Right lobe of liver (tissue), 6 donors: ENCODE data around the gene BICC1. TPM values are rescaled to one million over a fixed set of nuclear protein-coding genes. Genes with fewer than 3 reads are reported as not detected.

Source experiments
- ATAC-seq, 4 donors: fragments of 200-7000 bp; cut with Tn5 transposase; one replicate each; pipeline ENCODE4 v1.9.1; 2020; ENCODE audit warnings: mild to moderate bottlenecking in 4 of 4, moderate library complexity in 4 of 4
- DNase-seq, 3 donors: peaks; one replicate each; pipeline ENCODE4 v3.0.0-alpha.2; 2020
- H3K27ac ChIP-seq, 3 donors: fragments of 200-600 bp; one replicate each; pipeline ENCODE4 v1.8.0; 2022
- H3K27me3 ChIP-seq, 2 donors: fragments of 200-600 bp; one replicate each; pipeline ENCODE4 v1.8.0; 2022
- H3K36me3 ChIP-seq, 4 donors: fragments of 200-600 bp; sonication (generic) in 1 of 4; one replicate each; pipeline versions ENCODE4 v1.5.1 to v1.8.0; 2017 to 2022; ENCODE audit warnings: control low read depth in 1 of 4
- H3K4me1 ChIP-seq, 4 donors: fragments of 200-600 bp; sonication (generic) in 1 of 4; one replicate each; pipeline versions ENCODE4 v1.5.1 to v1.8.0; 2017 to 2022; ENCODE audit warnings: control low read depth in 1 of 4
- H3K4me3 ChIP-seq, 3 donors: fragments of 200-600 bp; one replicate each; pipeline ENCODE4 v1.8.0; 2022
- H3K9me3 ChIP-seq, 4 donors: fragments of 200-600 bp; sonication (generic) in 1 of 4; one replicate each; pipeline versions ENCODE4 v1.5.1 to v1.8.0; 2017 to 2022; ENCODE audit warnings: control low read depth in 1 of 4
- POLR2A ChIP-seq: fragments of 450-650 bp; IDR thresholded peaks from one replicate; pipeline ENCODE4 v1.6.1; 2017; ENCODE audit warnings: antibody characterized with exemption, mild to moderate bottlenecking
- WGBS: methylation state at CpG from one replicate; pipeline ENCODE4 v1.1.6; 2018; ENCODE audit warnings: low coverage, low lambda C conversion rate; ENCODE audit not compliant: insufficient coverage; ENCODE audit errors: missing lambda C conversion rate; 5-methylcytosine and 5-hydroxymethylcytosine counted together
- intact Hi-C, 2 donors: fragments of 100-400 bp; cut with DNase I; formaldehyde crosslinking; loops; one replicate each; pipeline versions ENCODE4 v1.11.2 to v1.14.1; 2022
- total RNA-seq, 6 experiments: library from RNA; depleted of rRNA in 2 of 6; stranded (reverse); fragments of >200 nt in 2 of 6; fragmentation: NEBNext Ultra II Directional in 3 of 6; extraction: Animal tissue kit (Norgen Biotek cat#: 25700) in 3 of 6; gene quantifications; one replicate each; pipeline versions ENCODE4 v1.1.0 to v1.2.4, GENCODE V29; 2016 to 2023
- TF ChIP-seq, protein P1 (sequence below), 4 donors: fragments of 200-600 bp in 3 of 4; fragments of 450-650 bp in 1 of 4; IDR thresholded peaks; one replicate each; pipeline versions ENCODE4 v1.5.1 to v1.8.0; 2016 to 2022; ENCODE audit warnings: antibody characterized with exemption in 4 of 4, mild to moderate bottlenecking in 2 of 4
- donor health status: DM: no; HTN: yes; CAD: no.
- donor health status: DM: no; HTN: no; CAD: no.
- donor health status: DM: no; HTN: no; CAD: no.
- donor health status: DM: no; HTN: yes; CAD: no.
- donor health status: DM: no; HTN: yes; CAD: no.

Gene BICC1
- total RNA-seq, 6 experiments from 2014 or later: 1.2 to 9.0 (median 2.3) TPM

GRCh38 chr10:58531084-58531695, 18.5 kb downstream of the BICC1 start:
- ATAC-seq: peak; percentile 96 to 99 (median 98)
- DNase-seq: peak in 1 of 3 donors; percentile 62
- Histone ChIP-seq H3K4me3 (no peak overlapping the region), H3K9me3 (peaks cover 0 to 2% (median 0%) of the 10 kb centered on the region in 4 donors), H3K27ac (no peak overlapping the region), H3K36me3 (no peaks in the 10 kb centered on the region), H3K27me3 (no peaks in the 10 kb centered on the region), H3K4me1 (no peaks in the 10 kb centered on the region)
- intact Hi-C loops: no loop called here
- WGBS: 29% methylated on average over 5 of the region's 5 CpGs
- TF ChIP-seq, protein P1, sequence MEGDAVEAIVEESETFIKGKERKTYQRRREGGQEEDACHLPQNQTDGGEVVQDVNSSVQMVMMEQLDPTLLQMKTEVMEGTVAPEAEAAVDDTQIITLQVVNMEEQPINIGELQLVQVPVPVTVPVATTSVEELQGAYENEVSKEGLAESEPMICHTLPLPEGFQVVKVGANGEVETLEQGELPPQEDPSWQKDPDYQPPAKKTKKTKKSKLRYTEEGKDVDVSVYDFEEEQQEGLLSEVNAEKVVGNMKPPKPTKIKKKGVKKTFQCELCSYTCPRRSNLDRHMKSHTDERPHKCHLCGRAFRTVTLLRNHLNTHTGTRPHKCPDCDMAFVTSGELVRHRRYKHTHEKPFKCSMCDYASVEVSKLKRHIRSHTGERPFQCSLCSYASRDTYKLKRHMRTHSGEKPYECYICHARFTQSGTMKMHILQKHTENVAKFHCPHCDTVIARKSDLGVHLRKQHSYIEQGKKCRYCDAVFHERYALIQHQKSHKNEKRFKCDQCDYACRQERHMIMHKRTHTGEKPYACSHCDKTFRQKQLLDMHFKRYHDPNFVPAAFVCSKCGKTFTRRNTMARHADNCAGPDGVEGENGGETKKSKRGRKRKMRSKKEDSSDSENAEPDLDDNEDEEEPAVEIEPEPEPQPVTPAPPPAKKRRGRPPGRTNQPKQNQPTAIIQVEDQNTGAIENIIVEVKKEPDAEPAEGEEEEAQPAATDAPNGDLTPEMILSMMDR (IDR thresholded peaks at IDR 0.05): peak; percentile 74 to 93 (median 88)
- TF ChIP-seq POLR2A: no peak

GRCh38 chr10:58535311-58535710, 22.6 kb downstream of the BICC1 start:
- Histone ChIP-seq H3K27me3 (no peaks in the 10 kb centered on the region), H3K9me3 (peaks cover 0 to 2% (median 0%) of the 10 kb centered on the region in 4 donors), H3K4me1 (no peaks in the 10 kb centered on the region), H3K36me3 (no peaks in the 10 kb centered on the region), H3K4me3 (no peak overlapping the region), H3K27ac (no peak overlapping the region)
- WGBS: 80% methylated on average over 3 of the region's 3 CpGs
- DNase-seq (no peak), ATAC-seq (no peak)
- TF ChIP-seq POLR2A: no peak
- TF ChIP-seq, protein P1 (IDR thresholded peaks at IDR 0.05): no peak
- intact Hi-C loops: no loop called here

GRCh38 chr10:58543141-58543540, 30.5 kb downstream of the BICC1 start:
- DNase-seq: no peak
- intact Hi-C loops: no loop called here
- no peak for TF ChIP-seq POLR2A
- TF ChIP-seq, protein P1 (IDR thresholded peaks at IDR 0.05): no peak
- Histone ChIP-seq H3K27ac (no peak overlapping the region), H3K36me3 (no peaks in the 10 kb centered on the region), H3K9me3 (no peaks in the 10 kb centered on the region), H3K27me3 (no peaks in the 10 kb centered on the region), H3K4me3 (no peak overlapping the region), H3K4me1 (no peaks in the 10 kb centered on the region)
- peak in 1 of 4 donors; percentile 14 for ATAC-seq

DNA sequence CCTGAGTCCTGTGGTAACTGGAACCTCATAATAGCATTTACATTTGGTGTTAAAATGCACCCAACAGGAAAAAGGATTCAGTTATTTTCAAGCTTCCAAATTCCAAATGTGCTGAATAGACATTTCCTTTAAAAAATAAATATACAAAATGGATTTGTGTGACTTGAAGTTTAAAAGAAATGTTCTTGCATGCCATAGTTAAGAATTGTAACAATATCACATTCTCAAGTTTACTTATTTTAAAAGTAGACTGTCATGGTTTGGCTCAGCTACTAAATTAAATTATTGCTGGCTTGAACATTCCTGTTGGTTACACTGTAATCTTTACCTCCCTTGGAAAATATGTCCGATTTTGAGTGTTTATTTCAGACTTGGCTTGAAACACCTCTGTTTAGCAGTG, 31.5 kb downstream of the BICC1 start:
- ATAC-seq (no peak), DNase-seq (no peak)
- Histone ChIP-seq H3K4me1 (no peaks in the 10 kb centered on the region), H3K4me3 (no peak overlapping the region), H3K27ac (no peak overlapping the region), H3K9me3 (no peaks in the 10 kb centered on the region), H3K36me3 (no peaks in the 10 kb centered on the region), H3K27me3 (no peaks in the 10 kb centered on the region)
- TF ChIP-seq, protein P1 (IDR thresholded peaks at IDR 0.05): no peak
- TF ChIP-seq POLR2A: no peak
- intact Hi-C loops: no loop called here
- WGBS: 23% methylated on average over 1 of the region's 1 CpG

DNA sequence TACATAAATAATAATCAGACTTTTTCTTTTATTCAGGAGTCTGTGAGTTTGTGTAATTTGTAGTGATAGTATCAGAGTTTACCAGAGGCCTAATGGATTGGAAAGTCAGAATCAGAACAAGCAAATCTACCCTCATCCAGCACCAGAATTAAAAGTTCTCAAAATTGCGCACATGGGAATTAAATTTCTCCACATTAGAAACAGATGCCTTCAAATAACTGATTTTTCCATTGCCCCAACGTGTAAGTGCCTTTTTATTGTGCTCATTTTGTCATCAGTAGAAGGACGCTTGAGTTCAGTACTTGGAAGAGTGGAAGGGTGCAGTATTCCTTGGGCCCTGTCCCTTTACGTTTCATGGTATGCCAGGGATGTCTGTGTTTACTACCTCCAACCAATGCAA, 32.8 kb downstream of the BICC1 start:
- ATAC-seq (no peak), DNase-seq (no peak)
- 70% methylated on average over 4 of the region's 4 CpGs for WGBS
- intact Hi-C loops: no loop called here
- H3K4me3 ChIP-seq: no peak overlapping the region
- no peak for TF ChIP-seq POLR2A
- H3K27ac ChIP-seq: no peak overlapping the region
- no peaks in the 10 kb centered on the region for H3K9me3 ChIP-seq
- no peaks in the 10 kb centered on the region for H3K27me3 ChIP-seq
- H3K36me3 ChIP-seq: no peaks in the 10 kb centered on the region
- no peaks in the 10 kb centered on the region for H3K4me1 ChIP-seq
